SK-N-SH treated with all-trans-retinoic acid at 6 μM for 48 hours (cell line): ENCODE measurements around the gene MGAT3.
A peak's percentile ranks its signal among the peaks of the same experiment; 100 is the strongest.

Experiments used
- ATAC-seq: fragments of 200-7000 bp; cut with Tn5 transposase; 3 replicates; pipeline ENCODE4 v1.9.1; 2020; ENCODE audit warnings: mild to moderate bottlenecking, moderate library complexity
- ARNTL ChIP-seq: fragments of 450-650 bp; formaldehyde crosslinking; IDR thresholded peaks from 2 replicates; pipeline ENCODE4 v1.5.0; 2020; ENCODE audit warnings: low read depth, mild to moderate bottlenecking, moderate library complexity, borderline replicate concordance
- BACH2 ChIP-seq: fragments of 250-450 bp; sonication (Bioruptor Pico); IDR thresholded peaks from 2 replicates; pipeline ENCODE4 v1.9.0; 2021; ENCODE audit warnings: mild to moderate bottlenecking, borderline replicate concordance
- CSDC2 ChIP-seq: fragments of 250-450 bp; sonication (Bioruptor Pico); IDR thresholded peaks from 2 replicates; pipeline ENCODE4 v1.5.0; 2020; ENCODE audit warnings: mild to moderate bottlenecking, moderate library complexity
- ESRRG ChIP-seq: fragments of 250-450 bp; sonication (Bioruptor Pico); IDR thresholded peaks from 2 replicates; pipeline ENCODE4 v1.6.1; 2021; ENCODE audit warnings: mild to moderate bottlenecking
- ISL1 ChIP-seq: fragments of 250-450 bp; sonication (Bioruptor Pico); IDR thresholded peaks from 2 replicates; pipeline ENCODE4 v2.1.2; 2022; ENCODE audit warnings: mild to moderate bottlenecking, moderate library complexity
- OSR1 ChIP-seq: fragments of 250-450 bp; sonication (Bioruptor Pico); IDR thresholded peaks from 2 replicates; pipeline ENCODE4 v1.8.0; 2022; ENCODE audit warnings: moderate library complexity, mild to moderate bottlenecking, inconsistent platforms
- PPARA ChIP-seq: fragments of 250-450 bp; sonication (Bioruptor Pico); IDR thresholded peaks from 2 replicates; pipeline ENCODE4 v1.5.0; 2020; ENCODE audit warnings: mild to moderate bottlenecking, borderline replicate concordance
- RARB ChIP-seq: fragments of 250-450 bp; sonication (Bioruptor Pico); IDR thresholded peaks from 2 replicates; pipeline ENCODE4 v1.8.0; 2021; ENCODE audit warnings: mild to moderate bottlenecking, moderate library complexity
- SNAI2 ChIP-seq: fragments of 250-450 bp; sonication (Bioruptor Pico); IDR thresholded peaks from 2 replicates; pipeline ENCODE4 v1.5.0; 2020; ENCODE audit warnings: mild to moderate bottlenecking, moderate library complexity
- TCF4 ChIP-seq: fragments of 250-450 bp; sonication (Bioruptor Pico); IDR thresholded peaks from 2 replicates; pipeline ENCODE4 v1.8.0; 2021; ENCODE audit warnings: mild to moderate bottlenecking, moderate library complexity, borderline replicate concordance
- TOX ChIP-seq: fragments of 250-450 bp; sonication (Bioruptor Pico); IDR thresholded peaks from 2 replicates; pipeline ENCODE4 v1.8.0; 2021; ENCODE audit warnings: mild to moderate bottlenecking, moderate library complexity, borderline replicate concordance
- ZC3H10 ChIP-seq: fragments of 250-450 bp; sonication (Bioruptor Pico); IDR thresholded peaks from 2 replicates; pipeline ENCODE4 v1.5.1; 2021; ENCODE audit warnings: mild to moderate bottlenecking, moderate library complexity
- ZNF565 ChIP-seq: fragments of 450-650 bp; formaldehyde crosslinking; conservative IDR thresholded peaks from 2 replicates; pipeline ENCODE4 v1.5.0; 2020; ENCODE audit warnings: low read depth, mild to moderate bottlenecking, moderate library complexity
- ZNF70 ChIP-seq: fragments of 450-650 bp; formaldehyde crosslinking; IDR thresholded peaks from 2 replicates; pipeline ENCODE4 v1.5.0; 2020; ENCODE audit warnings: mild to moderate bottlenecking, moderate library complexity
- TF ChIP-seq, protein P1 (sequence below): fragments of 250-450 bp; sonication (Bioruptor Pico); IDR thresholded peaks from 2 replicates; pipeline ENCODE4 v1.5.1; 2021; ENCODE audit warnings: mild to moderate bottlenecking, moderate library complexity
- TF ChIP-seq, protein P2 (sequence below): fragments of 250-450 bp; sonication (Bioruptor Pico); IDR thresholded peaks from 2 replicates; pipeline ENCODE4 v1.8.0; 2020; ENCODE audit warnings: mild to moderate bottlenecking, moderate library complexity, borderline replicate concordance
- TF ChIP-seq, protein P3 (sequence below): fragments of 250-450 bp; sonication (Bioruptor Pico); IDR thresholded peaks from 2 replicates; pipeline ENCODE4 v1.8.0; 2021; ENCODE audit warnings: low read depth, mild to moderate bottlenecking, moderate library complexity, borderline replicate concordance
- TF ChIP-seq, protein P4 (sequence below): fragments of 250-450 bp; sonication (Bioruptor Pico); IDR thresholded peaks from 2 replicates; pipeline ENCODE4 v1.5.0; 2020; ENCODE audit warnings: mild to moderate bottlenecking, moderate library complexity

The MGAT3 gene

DNA sequence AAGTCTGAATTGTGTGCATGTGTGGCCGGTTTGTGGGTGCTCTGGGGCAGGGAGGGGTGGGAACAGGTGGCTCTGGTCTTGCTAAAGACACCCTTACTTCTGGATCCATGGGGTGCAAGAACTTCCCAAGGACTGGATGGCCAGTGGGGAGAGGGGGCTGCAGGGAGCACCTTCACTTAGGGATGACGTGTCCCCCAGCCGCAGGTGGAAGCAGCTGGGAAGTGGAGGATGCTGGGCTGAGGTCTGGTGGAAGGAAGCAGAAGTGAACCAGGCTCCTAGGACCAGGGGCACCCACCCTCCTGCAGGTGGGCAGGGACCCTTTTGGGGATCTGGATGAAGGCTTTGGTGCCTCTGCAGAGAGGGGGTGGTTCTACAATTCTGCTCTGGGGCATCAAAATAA is 35.4 kb downstream of the MGAT3 start:
- no peak for ATAC-seq
- no peak for TF ChIP-seq SNAI2
- no peak for TF ChIP-seq ZNF565
- TF ChIP-seq, protein P1, sequence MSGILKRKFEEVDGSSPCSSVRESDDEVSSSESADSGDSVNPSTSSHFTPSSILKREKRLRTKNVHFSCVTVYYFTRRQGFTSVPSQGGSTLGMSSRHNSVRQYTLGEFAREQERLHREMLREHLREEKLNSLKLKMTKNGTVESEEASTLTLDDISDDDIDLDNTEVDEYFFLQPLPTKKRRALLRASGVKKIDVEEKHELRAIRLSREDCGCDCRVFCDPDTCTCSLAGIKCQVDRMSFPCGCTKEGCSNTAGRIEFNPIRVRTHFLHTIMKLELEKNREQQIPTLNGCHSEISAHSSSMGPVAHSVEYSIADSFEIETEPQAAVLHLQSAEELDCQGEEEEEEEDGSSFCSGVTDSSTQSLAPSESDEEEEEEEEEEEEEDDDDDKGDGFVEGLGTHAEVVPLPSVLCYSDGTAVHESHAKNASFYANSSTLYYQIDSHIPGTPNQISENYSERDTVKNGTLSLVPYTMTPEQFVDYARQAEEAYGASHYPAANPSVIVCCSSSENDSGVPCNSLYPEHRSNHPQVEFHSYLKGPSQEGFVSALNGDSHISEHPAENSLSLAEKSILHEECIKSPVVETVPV (CRISPR knock-in tag), result no peak
- TF ChIP-seq BACH2 (CRISPR knock-in tag), result no peak
- TF ChIP-seq PPARA (CRISPR knock-in tag), result no peak
- no peak for TF ChIP-seq ESRRG (CRISPR knock-in tag)
- TF ChIP-seq ISL1 (CRISPR knock-in tag), result no peak

DNA sequence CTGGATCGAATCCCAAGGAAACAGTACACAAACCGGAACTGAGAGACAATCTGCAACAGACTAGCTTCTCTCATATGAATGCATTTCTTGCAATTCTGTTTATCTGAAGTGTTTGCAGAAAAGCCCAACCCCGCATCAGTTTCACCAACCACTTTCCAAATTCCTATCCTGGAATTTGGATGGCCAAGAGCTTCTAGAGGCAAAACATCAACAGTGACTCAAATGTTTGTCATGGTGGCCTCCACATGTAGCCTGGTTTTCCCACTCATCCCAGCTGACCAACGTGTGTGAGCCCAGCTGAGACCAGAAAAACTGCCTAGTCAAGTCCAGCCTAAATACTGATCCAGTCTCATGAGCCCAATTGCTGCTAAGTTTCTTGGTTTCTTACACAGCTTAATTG is 36.9 kb downstream of the MGAT3 start:
- ATAC-seq, result no peak
- TF ChIP-seq TCF4 (CRISPR knock-in tag), result no peak
- no peak for TF ChIP-seq ZC3H10 (CRISPR knock-in tag)
- no peak for TF ChIP-seq ARNTL (CRISPR knock-in tag)
- TF ChIP-seq, protein P2, sequence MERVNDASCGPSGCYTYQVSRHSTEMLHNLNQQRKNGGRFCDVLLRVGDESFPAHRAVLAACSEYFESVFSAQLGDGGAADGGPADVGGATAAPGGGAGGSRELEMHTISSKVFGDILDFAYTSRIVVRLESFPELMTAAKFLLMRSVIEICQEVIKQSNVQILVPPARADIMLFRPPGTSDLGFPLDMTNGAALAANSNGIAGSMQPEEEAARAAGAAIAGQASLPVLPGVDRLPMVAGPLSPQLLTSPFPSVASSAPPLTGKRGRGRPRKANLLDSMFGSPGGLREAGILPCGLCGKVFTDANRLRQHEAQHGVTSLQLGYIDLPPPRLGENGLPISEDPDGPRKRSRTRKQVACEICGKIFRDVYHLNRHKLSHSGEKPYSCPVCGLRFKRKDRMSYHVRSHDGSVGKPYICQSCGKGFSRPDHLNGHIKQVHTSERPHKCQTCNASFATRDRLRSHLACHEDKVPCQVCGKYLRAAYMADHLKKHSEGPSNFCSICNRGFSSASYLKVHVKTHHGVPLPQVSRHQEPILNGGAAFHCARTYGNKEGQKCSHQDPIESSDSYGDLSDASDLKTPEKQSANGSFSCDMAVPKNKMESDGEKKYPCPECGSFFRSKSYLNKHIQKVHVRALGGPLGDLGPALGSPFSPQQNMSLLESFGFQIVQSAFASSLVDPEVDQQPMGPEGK (CRISPR knock-in tag), result no peak
- TF ChIP-seq ZNF70 (CRISPR knock-in tag), result no peak
- TF ChIP-seq OSR1, result no peak
- no peak for TF ChIP-seq PPARA (CRISPR knock-in tag)
- TF ChIP-seq ISL1 (CRISPR knock-in tag), result no peak

DNA sequence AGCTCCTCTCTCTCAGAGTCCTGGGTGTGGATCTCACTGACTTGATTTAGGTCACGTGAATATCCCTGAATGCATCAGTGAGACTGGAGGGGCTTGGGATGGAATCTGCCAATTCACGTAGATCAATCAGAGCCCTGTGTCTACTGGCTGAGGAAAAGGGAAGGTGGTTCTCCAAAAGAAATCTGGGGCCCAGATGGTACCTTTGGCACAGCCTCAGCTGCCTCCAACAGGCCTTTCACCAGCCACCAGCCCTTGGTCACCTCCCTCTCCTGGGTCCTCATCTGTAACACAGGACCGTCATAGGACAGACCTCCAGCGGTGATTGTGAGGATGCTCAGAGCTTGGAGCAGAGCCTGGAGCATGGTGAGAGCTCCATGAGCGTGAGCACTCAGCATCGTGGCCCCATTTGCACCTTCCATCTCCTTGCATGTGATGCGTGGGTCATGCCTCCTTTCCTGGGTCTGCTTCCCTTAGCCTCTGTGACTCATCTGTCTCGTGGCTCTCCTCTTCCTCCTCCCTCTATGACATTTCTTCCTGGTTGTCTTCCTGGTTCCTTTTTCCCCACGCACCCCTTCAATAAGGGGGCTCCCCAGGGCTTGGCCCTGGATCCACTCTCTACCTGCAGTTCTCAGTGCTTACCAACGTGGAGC is 37.8 kb downstream of the MGAT3 start:
- TF ChIP-seq ARNTL (CRISPR knock-in tag), result no peak
- TF ChIP-seq, protein P2 (CRISPR knock-in tag), result no peak
- TF ChIP-seq TCF4 (CRISPR knock-in tag), result no peak
- no peak for TF ChIP-seq TOX (CRISPR knock-in tag)
- no peak for TF ChIP-seq ZNF565
- TF ChIP-seq, protein P3, sequence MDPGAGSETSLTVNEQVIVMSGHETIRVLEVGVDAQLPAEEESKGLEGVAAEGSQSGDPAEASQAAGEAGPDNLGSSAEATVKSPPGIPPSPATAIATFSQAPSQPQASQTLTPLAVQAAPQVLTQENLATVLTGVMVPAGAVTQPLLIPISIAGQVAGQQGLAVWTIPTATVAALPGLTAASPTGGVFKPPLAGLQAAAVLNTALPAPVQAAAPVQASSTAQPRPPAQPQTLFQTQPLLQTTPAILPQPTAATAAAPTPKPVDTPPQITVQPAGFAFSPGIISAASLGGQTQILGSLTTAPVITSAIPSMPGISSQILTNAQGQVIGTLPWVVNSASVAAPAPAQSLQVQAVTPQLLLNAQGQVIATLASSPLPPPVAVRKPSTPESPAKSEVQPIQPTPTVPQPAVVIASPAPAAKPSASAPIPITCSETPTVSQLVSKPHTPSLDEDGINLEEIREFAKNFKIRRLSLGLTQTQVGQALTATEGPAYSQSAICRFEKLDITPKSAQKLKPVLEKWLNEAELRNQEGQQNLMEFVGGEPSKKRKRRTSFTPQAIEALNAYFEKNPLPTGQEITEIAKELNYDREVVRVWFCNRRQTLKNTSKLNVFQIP (CRISPR knock-in tag), result no peak
- no peak for TF ChIP-seq OSR1
- no peak for TF ChIP-seq ZC3H10 (CRISPR knock-in tag)
- TF ChIP-seq, all 23 proteins: peak for 0
- ATAC-seq, result no peak

DNA sequence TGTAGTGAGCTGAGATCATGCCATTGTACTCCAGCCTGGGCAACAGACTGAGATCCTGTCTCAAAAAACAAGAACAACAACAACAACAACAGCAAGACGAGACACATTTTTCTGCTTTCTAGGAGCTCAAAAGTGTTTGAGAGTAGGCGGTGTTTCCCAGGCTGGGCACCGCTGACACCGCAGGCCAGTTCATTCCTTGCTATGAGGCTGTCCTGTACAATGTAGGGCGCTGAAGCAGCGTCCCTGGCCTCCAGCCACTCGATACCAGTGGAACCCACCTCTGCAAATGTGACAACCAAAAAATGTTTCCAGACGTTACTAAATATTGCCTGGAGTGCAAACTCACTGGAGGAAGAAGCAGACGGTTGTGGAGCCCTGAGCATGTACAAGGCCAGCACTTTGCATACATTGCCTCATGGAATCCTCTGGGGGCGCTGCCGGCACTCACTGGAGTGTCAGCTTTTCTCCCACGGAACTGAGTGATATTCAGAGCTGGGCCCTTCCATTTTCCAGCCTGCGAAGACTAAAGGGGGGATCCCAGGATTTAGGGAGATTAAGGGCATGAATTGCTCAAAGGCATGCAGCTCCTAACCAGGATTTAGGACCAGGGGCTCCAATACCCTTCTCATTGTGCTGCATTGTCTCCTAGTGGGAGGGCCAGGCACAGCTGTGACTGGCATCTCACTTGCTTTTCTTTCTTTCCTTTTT is 39.5 kb downstream of the MGAT3 start:
- TF ChIP-seq OSR1, result no peak
- TF ChIP-seq, all 23 proteins: peak for 0
- ATAC-seq, result peak; percentile 95

DNA sequence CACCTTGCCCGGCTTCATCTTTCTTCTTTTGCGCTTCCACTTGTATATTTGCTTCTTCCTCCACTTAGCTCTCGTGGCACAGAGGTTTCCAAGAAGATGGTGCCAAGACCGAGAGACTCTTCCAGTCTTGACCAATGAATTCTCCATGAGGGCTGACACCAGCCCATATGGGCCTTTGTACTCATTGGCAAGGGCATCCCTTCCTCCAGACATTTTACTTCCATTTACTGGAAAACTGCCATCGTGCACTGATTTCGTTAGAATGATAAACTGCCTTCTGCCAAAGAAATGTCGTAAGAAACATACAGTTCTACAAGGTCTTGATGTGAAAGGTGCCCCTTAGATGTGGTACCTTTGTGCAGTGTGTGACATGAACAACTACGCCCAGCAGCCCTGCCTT is 40.6 kb downstream of the MGAT3 start:
- no peak for ATAC-seq
- TF ChIP-seq CSDC2 (CRISPR knock-in tag) (no peak), RARB (CRISPR knock-in tag) (no peak)
- TF ChIP-seq, protein P4, sequence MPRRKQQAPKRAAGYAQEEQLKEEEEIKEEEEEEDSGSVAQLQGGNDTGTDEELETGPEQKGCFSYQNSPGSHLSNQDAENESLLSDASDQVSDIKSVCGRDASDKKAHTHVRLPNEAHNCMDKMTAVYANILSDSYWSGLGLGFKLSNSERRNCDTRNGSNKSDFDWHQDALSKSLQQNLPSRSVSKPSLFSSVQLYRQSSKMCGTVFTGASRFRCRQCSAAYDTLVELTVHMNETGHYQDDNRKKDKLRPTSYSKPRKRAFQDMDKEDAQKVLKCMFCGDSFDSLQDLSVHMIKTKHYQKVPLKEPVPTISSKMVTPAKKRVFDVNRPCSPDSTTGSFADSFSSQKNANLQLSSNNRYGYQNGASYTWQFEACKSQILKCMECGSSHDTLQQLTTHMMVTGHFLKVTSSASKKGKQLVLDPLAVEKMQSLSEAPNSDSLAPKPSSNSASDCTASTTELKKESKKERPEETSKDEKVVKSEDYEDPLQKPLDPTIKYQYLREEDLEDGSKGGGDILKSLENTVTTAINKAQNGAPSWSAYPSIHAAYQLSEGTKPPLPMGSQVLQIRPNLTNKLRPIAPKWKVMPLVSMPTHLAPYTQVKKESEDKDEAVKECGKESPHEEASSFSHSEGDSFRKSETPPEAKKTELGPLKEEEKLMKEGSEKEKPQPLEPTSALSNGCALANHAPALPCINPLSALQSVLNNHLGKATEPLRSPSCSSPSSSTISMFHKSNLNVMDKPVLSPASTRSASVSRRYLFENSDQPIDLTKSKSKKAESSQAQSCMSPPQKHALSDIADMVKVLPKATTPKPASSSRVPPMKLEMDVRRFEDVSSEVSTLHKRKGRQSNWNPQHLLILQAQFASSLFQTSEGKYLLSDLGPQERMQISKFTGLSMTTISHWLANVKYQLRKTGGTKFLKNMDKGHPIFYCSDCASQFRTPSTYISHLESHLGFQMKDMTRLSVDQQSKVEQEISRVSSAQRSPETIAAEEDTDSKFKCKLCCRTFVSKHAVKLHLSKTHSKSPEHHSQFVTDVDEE, result no peak
